HEK293T (cell line): ENCODE measurements around the gene WSB1.

ENCODE experiments used
- ARNT ChIP-seq: fragments of 450-650 bp; IDR thresholded peaks from 2 replicates; pipeline ENCODE4 v1.6.1; 2017; ENCODE audit warnings: mild to moderate bottlenecking
- BHLHE40 ChIP-seq: fragments of 450-650 bp; IDR thresholded peaks from 2 replicates; pipeline ENCODE4 v1.6.1; 2016; ENCODE audit warnings: mild to moderate bottlenecking, moderate library complexity, borderline replicate concordance
- ELF4 ChIP-seq: fragments of 450-650 bp; IDR thresholded peaks from 2 replicates; pipeline ENCODE4 v1.6.1; 2017; ENCODE audit warnings: antibody characterized with exemption
- FOXA1 ChIP-seq: fragments of 450-650 bp; IDR thresholded peaks from 2 replicates; pipeline ENCODE4 v1.6.1; 2016; ENCODE audit warnings: mild to moderate bottlenecking
- FOXM1 ChIP-seq: fragments of 450-650 bp; IDR thresholded peaks from 2 replicates; pipeline ENCODE4 v1.6.1; 2017; ENCODE audit warnings: mild to moderate bottlenecking, borderline replicate concordance
- HDGF ChIP-seq: fragments of 450-650 bp; IDR thresholded peaks from 2 replicates; pipeline ENCODE4 v1.6.1; 2017; ENCODE audit warnings: antibody characterized with exemption, borderline replicate concordance
- SUZ12 ChIP-seq: fragments of 450-650 bp; IDR thresholded peaks from 2 replicates; pipeline ENCODE4 v1.6.1; 2016; ENCODE audit warnings: mild to moderate bottlenecking
- ZNF384 ChIP-seq: fragments of 450-650 bp; IDR thresholded peaks from 2 replicates; pipeline ENCODE4 v1.6.1; 2016

DNA sequence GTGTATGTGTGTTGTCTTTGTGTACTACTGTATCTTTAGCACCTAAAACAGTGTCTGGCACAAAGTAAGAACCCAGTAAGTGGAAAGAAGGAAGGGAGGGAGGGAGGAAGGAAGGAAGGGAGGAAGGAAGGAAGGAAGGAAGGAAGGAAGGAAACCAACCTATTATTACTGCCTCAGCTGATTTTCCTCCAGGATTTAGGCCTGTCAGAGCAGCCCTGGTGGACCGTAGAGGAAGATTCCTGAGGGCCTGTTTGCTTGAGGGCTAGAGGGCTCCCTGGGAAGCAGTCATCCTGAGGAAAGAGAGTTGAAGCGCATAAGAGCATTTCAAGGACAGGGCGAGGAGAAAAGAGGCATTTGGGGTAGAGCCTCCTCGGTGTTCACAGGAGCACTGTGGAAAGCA is 61.5 kb downstream of the WSB1 start:
- TF ChIP-seq ZNF384 (no peak), HDGF (no peak), ARNT (no peak), FOXM1 (no peak), FOXA1 (no peak), SUZ12 (no peak), ELF4 (no peak), BHLHE40 (no peak)
